ENCODE data around the gene SEMA3G. TPM values are rescaled to one million over a fixed set of nuclear protein-coding genes. Genes with fewer than 3 reads are reported as not detected.

The SEMA3G gene
- 1 to 10 TPM; 1.5 to 2.3 TPM for total RNA-seq
- total RNA-seq = 8.9 to 23.6 reads per million in 2 donors

GRCh38 chr3:52444860-52445793 is at the start of gene SEMA3G:
TSS of gene SEMA3G (minus strand) at chr3:52445103. CDS start at chr3:52445027, 76 bp downstream.
- H3K27ac Mint-ChIP-seq = no peak within 1 kb of the TSS
- DNase-seq (peak; percentile 64 to 67 (median 66)), ATAC-seq (peak; percentile 98)
- no peaks in the 10 kb centered on the region for H3K36me3 Mint-ChIP-seq (ENCODE audit: low read depth)
- peak within 1 kb of the TSS; percentile 33 for H3K4me3 Mint-ChIP-seq
- no peaks in the 10 kb centered on the region for H3K27me3 Mint-ChIP-seq
- H3K4me1 Mint-ChIP-seq = peaks cover 7% of the 10 kb centered on the region
- no peaks in the 10 kb centered on the region for H3K9me3 ChIP-seq (ENCODE audit: control insufficient read depth, low read length, poor library complexity, severe bottlenecking)

DNA sequence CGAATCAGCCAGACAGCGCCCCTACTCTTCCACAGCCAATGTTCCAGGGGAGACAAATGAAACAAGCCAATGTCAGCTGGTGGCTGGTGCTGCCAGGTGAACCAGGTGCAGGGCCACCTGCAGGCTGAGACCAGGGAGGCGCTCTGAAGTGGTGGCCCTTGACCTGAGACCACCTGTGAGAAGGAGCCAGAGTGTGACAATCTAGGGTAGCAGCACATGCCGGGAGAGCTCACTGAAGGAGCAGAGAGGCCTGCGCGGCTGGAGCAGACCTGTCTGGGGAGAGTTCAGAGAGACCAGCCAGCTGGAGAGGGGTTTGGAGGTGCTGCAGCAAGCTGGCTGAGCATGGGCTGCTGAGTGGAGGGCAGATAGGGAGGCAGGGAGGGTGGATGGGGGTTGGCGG is 49.5 kb upstream of the SEMA3G start:
- Mint-ChIP-seq H3K36me3 (ENCODE audit: low read depth) (no peaks in the 10 kb centered on the region), H3K4me3 (no peak overlapping the region), H3K4me1 (peaks cover 8% of the 10 kb centered on the region), H3K27ac (peak overlapping the region; percentile 24), H3K27me3 (no peaks in the 10 kb centered on the region)
- DNase-seq = no peak
- H3K9me3 ChIP-seq (ENCODE audit: control insufficient read depth, low read length, poor library complexity, severe bottlenecking) = no peaks in the 10 kb centered on the region
- no peak for ATAC-seq

DNA sequence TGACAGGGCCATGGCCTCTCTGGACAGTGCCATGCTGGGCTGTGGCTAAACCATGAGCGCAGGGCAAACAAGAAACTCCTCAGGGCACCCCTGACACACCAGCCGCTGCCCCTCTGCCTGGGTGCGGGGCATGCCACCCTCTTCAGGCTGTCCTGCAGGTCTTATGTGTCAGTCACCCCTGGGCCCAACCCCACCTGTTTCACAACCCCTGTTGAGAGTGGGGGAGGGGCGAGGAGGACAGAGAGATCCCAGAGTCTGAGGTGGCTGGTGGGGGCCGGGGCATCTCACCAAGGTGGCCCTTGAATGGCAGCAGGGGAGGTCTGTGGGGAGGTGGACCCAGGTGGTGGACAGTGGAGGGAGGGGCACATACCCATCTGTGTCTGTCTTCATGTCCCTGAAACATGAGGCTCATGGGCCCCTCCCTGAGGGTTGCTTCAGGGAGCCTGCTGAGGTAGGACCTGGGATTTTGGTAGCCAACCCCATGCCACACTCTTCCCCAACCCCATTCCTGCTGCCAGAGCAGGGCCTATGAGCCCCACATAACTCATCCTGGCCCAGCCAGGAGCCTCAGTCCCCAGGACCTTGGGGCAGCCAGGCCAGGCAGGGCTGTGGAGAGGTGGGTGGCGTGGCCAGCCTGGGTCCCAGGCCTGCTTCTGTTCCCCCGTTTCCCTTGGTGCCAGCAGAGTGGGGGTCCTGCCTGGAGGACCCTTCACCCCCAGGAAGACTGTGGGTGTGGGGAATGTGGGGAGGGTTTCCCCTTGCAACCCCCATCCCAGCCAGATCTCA is 48.5 kb upstream of the SEMA3G start:
- ATAC-seq (no peak), DNase-seq (no peak)
- Mint-ChIP-seq H3K4me3 (no peak overlapping the region), H3K4me1 (peaks cover 8% of the 10 kb centered on the region), H3K27me3 (no peaks in the 10 kb centered on the region), H3K27ac (no peak overlapping the region), H3K36me3 (ENCODE audit: low read depth) (no peaks in the 10 kb centered on the region)
- H3K9me3 ChIP-seq (ENCODE audit: control insufficient read depth, low read length, poor library complexity, severe bottlenecking) = no peaks in the 10 kb centered on the region

DNA sequence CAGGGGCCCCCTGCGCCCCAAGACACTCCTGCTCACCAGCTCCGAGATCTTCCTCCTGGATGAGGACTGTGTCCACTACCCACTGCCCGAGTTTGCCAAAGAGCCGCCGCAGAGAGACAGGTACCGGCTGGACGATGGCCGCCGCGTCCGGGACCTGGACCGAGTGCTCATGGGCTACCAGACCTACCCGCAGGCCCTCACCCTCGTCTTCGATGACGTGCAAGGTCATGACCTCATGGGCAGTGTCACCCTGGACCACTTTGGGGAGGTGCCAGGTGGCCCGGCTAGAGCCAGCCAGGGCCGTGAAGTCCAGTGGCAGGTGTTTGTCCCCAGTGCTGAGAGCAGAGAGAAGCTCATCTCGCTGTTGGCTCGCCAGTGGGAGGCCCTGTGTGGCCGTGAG is 47.2 kb upstream of the SEMA3G start:
- no peaks in the 10 kb centered on the region for H3K9me3 ChIP-seq (ENCODE audit: control insufficient read depth, low read length, poor library complexity, severe bottlenecking)
- Mint-ChIP-seq H3K4me3 (no peak overlapping the region), H3K4me1 (peaks cover 8% of the 10 kb centered on the region), H3K36me3 (ENCODE audit: low read depth) (no peaks in the 10 kb centered on the region), H3K27ac (no peak overlapping the region), H3K27me3 (no peaks in the 10 kb centered on the region)
- DNase-seq (no peak), ATAC-seq (no peak)

DNA sequence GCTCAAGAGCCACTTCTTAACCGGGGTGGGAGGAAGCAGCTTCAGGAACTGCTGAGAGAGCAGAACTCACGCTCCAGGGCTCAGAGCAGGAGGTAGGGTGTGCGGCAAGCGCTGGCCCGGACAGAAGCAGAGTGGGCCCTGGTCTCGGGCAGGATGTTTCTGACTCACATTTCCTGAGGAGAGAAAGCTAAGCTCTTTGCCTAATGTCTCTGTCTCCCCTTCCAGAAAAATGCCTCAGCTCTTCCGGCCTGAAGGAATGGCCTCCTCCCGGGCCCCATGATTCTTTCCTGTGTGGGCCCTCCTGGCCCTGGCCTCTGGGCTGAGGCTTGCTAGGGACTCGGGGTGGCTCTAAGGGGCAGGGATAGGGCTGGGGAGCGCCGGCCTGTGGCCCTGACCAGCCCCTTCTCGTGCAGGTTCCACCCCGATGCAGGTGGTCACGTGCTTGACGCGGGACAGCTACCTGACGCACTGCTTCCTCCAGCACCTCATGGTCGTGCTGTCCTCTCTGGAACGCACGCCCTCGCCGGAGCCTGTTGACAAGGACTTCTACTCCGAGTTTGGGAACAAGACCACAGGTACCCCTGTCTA is 46.1 kb upstream of the SEMA3G start:
- H3K36me3 Mint-ChIP-seq (ENCODE audit: low read depth) = no peaks in the 10 kb centered on the region
- peak overlapping the region; percentile 14 for H3K27ac Mint-ChIP-seq
- no peaks in the 10 kb centered on the region for H3K27me3 Mint-ChIP-seq
- ATAC-seq (peak; percentile 32), DNase-seq (no peak)
- H3K4me3 Mint-ChIP-seq = no peak overlapping the region
- H3K9me3 ChIP-seq (ENCODE audit: control insufficient read depth, low read length, poor library complexity, severe bottlenecking) = no peaks in the 10 kb centered on the region
- peaks cover 8% of the 10 kb centered on the region for H3K4me1 Mint-ChIP-seq

DNA sequence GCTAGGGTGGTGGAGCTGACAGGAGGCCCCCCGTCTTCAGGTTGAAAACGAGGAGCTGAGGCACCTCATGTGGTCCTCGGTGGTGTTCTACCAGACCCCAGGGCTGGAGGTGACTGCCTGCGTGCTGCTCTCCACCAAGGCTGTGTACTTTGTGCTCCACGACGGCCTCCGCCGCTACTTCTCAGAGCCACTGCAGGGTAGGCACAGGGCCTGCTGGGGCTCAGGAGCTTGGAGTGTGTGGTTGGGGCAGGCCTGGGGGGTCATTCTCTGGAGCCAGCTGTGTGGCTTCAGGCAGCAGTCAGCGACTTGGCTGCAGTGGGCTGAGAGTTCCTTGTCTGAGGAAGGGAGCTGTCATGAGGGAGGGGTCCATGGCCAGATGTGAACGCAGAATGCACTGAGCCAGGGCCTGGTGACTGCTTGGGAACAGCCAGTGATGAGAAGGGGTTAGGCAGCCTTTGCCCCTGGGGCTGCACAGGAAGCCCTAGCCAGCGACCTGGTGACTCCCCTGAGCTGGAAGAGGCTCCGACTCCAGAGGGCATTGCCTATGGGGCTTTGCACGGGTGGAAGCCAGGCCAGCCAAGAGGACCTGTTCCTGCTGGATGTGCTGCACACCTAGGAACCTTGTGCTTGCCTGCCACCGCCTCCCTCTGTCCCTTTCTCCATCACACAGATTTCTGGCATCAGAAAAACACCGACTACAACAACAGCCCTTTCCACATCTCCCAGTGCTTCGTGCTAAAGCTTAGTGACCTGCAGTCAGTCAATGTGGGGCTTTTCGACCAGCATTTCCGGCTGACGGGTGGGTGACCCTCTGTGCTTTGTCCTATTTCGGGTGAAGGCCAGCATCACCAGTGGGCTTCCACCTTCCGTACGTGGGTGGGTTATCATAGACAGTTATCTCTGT is 45.4 kb upstream of the SEMA3G start:
- H3K4me1 Mint-ChIP-seq = peaks cover 8% of the 10 kb centered on the region
- no peak for DNase-seq
- no peak for ATAC-seq
- H3K36me3 Mint-ChIP-seq (ENCODE audit: low read depth) = peaks cover 2% of the 10 kb centered on the region
- H3K27ac Mint-ChIP-seq = peak overlapping the region; percentile 21
- H3K9me3 ChIP-seq (ENCODE audit: control insufficient read depth, low read length, poor library complexity, severe bottlenecking) = no peaks in the 10 kb centered on the region
- no peak overlapping the region for H3K4me3 Mint-ChIP-seq
- H3K27me3 Mint-ChIP-seq = no peaks in the 10 kb centered on the region

DNA sequence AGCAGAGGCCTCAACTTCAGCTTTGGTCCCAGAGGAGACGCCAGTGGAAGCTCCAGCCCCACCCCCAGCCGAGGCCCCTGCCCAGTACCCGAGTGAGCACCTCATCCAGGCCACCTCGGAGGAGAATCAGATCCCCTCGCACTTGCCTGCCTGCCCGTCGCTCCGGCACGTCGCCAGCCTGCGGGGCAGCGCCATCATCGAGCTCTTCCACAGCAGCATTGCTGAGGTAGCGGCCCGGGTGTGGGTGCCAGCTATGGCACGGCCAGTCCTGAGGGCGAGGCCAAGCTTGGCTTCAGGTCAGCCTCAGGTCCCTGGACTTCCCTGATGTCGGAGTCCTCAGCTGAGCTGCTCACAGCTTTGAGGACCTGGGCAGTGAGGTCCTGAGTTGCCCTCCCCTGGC is 44.5 kb upstream of the SEMA3G start:
- no peaks in the 10 kb centered on the region for H3K9me3 ChIP-seq (ENCODE audit: control insufficient read depth, low read length, poor library complexity, severe bottlenecking)
- Mint-ChIP-seq H3K4me1 (peaks cover 7% of the 10 kb centered on the region), H3K27ac (no peak overlapping the region), H3K27me3 (no peaks in the 10 kb centered on the region), H3K36me3 (ENCODE audit: low read depth) (peaks cover 2% of the 10 kb centered on the region), H3K4me3 (no peak overlapping the region)
- DNase-seq (no peak), ATAC-seq (no peak)

DNA sequence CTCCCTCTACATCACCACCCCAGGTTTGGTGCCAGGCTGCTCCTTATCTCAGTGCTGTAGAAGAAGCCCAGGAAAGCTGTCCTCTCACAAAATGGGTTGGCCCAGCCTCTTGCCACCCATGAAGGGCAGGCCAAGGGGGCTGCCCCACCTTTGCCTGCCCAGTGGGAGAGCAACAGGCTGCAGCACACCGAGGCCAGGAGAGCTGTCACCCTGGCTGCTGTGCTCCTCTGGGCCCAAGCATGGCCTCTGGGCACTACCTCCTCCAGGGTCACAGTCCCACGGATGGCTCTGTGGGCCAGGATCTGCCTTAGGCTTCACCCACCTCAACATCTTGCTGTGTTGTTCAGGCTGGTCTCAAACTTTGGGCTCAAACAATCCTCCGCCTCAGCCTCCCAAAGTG is 43.8 kb upstream of the SEMA3G start:
- H3K27ac Mint-ChIP-seq = no peak overlapping the region
- peaks cover 8% of the 10 kb centered on the region for H3K4me1 Mint-ChIP-seq
- no peaks in the 10 kb centered on the region for H3K27me3 Mint-ChIP-seq
- DNase-seq (no peak), ATAC-seq (no peak)
- H3K9me3 ChIP-seq (ENCODE audit: control insufficient read depth, low read length, poor library complexity, severe bottlenecking) = no peaks in the 10 kb centered on the region
- peaks cover 2% of the 10 kb centered on the region for H3K36me3 Mint-ChIP-seq (ENCODE audit: low read depth)
- no peak overlapping the region for H3K4me3 Mint-ChIP-seq

DNA sequence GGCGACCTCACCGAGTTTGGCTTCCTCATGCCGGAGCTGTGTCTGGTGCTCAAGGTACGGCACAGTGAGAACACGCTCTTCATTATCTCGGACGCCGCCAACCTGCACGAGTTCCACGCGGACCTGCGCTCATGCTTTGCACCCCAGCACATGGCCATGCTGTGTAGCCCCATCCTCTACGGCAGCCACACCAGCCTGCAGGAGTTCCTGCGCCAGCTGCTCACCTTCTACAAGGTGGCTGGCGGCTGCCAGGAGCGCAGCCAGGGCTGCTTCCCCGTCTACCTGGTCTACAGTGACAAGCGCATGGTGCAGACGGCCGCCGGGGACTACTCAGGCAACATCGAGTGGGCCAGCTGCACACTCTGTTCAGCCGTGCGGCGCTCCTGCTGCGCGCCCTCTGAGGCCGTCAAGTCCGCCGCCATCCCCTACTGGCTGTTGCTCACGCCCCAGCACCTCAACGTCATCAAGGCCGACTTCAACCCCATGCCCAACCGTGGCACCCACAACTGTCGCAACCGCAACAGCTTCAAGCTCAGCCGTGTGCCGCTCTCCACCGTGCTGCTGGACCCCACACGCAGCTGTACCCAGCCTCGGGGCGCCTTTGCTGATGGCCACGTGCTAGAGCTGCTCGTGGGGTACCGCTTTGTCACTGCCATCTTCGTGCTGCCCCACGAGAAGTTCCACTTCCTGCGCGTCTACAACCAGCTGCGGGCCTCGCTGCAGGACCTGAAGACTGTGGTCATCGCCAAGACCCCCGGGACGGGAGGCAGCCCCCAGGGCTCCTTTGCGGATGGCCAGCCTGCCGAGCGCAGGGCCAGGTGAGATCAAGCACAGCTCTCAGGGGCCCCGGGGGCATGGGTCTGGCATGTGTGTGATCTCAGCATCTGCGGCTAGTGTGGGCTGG is 43.1 kb upstream of the SEMA3G start:
- H3K9me3 ChIP-seq (ENCODE audit: control insufficient read depth, low read length, poor library complexity, severe bottlenecking) = no peaks in the 10 kb centered on the region
- no peaks in the 10 kb centered on the region for H3K27me3 Mint-ChIP-seq
- H3K36me3 Mint-ChIP-seq (ENCODE audit: low read depth) = peaks cover 2% of the 10 kb centered on the region
- no peak for DNase-seq
- peaks cover 8% of the 10 kb centered on the region for H3K4me1 Mint-ChIP-seq
- H3K4me3 Mint-ChIP-seq = no peak overlapping the region
- no peak for ATAC-seq
- no peak overlapping the region for H3K27ac Mint-ChIP-seq

GRCh38 chr3:52487050-52487787 is 42.3 kb upstream of the SEMA3G start:
- Mint-ChIP-seq H3K4me1 (peaks cover 8% of the 10 kb centered on the region), H3K27me3 (no peaks in the 10 kb centered on the region), H3K4me3 (no peak overlapping the region), H3K36me3 (ENCODE audit: low read depth) (peaks cover 2% of the 10 kb centered on the region), H3K27ac (no peak overlapping the region)
- no peaks in the 10 kb centered on the region for H3K9me3 ChIP-seq (ENCODE audit: control insufficient read depth, low read length, poor library complexity, severe bottlenecking)
- no peak for DNase-seq
- ATAC-seq = no peak

- Mint-ChIP-seq H3K4me3 (no peak overlapping the region), H3K4me1 (peaks cover 5% of the 10 kb centered on the region), H3K36me3 (ENCODE audit: low read depth) (peaks cover 2% of the 10 kb centered on the region), H3K27ac (peak overlapping the region; percentile 73), H3K27me3 (no peaks in the 10 kb centered on the region)
- no peaks in the 10 kb centered on the region for H3K9me3 ChIP-seq (ENCODE audit: control insufficient read depth, low read length, poor library complexity, severe bottlenecking)
- DNase-seq (no peak), ATAC-seq (no peak)
These were observed 40.0 kb upstream of the SEMA3G start for GRCh38 chr3:52484680-52485461.
